ENCODE data around the gene COBL. TPM values are rescaled to one million over a fixed set of nuclear protein-coding genes. Genes with fewer than 3 reads are reported as not detected.

COBL gene
- total RNA-seq, 2 donors from 2014 or later, result not detected

- Mint-ChIP-seq H3K4me1 (ENCODE audit: low read depth in 2 of 2) (peaks cover 0 to 5% of the 10 kb centered on the region in 2 donors), H3K9me3 (no peaks in the 10 kb centered on the region), H3K36me3 (no peaks in the 10 kb centered on the region), H3K27me3 (peaks cover 7 to 8% of the 10 kb centered on the region in 2 donors), H3K27ac (no peak overlapping the region), H3K4me3 (no peak overlapping the region)
- ATAC-seq (no peak), DNase-seq (ENCODE audit: low spot score) (no peak)
Measured at GRCh38 chr7:51240868-51241267, 75.7 kb downstream of the COBL start.

- Mint-ChIP-seq H3K36me3 (no peaks in the 10 kb centered on the region), H3K27ac (no peak overlapping the region), H3K9me3 (no peaks in the 10 kb centered on the region), H3K4me1 (ENCODE audit: low read depth in 2 of 2) (peaks cover 0 to 5% of the 10 kb centered on the region in 2 donors), H3K27me3 (peaks cover 0 to 1% of the 10 kb centered on the region in 2 donors), H3K4me3 (no peak overlapping the region)
- no peak for DNase-seq (ENCODE audit: low spot score)
- ATAC-seq, result no peak
Measured at GRCh38 chr7:51239691-51240090, 76.9 kb downstream of the COBL start.

GRCh38 chr7:51238981-51239495, 77.6 kb downstream of the COBL start:
- Mint-ChIP-seq H3K27ac (no peak overlapping the region), H3K9me3 (no peaks in the 10 kb centered on the region), H3K27me3 (no peaks in the 10 kb centered on the region), H3K4me1 (ENCODE audit: low read depth in 2 of 2) (peaks cover 0 to 5% of the 10 kb centered on the region in 2 donors), H3K4me3 (no peak overlapping the region), H3K36me3 (no peaks in the 10 kb centered on the region)
- DNase-seq (ENCODE audit: low spot score), result no peak
- no peak for ATAC-seq

GRCh38 chr7:51237446-51238133, 79.0 kb downstream of the COBL start:
- Mint-ChIP-seq H3K4me1 (ENCODE audit: low read depth in 2 of 2) (no peaks in the 10 kb centered on the region), H3K9me3 (no peaks in the 10 kb centered on the region), H3K27ac (no peak overlapping the region), H3K36me3 (no peaks in the 10 kb centered on the region), H3K27me3 (no peaks in the 10 kb centered on the region), H3K4me3 (no peak overlapping the region)
- ATAC-seq (no peak), DNase-seq (ENCODE audit: low spot score) (no peak)

- peak in 1 of 2 donors; percentile 18 for ATAC-seq
- Mint-ChIP-seq H3K27ac (no peak overlapping the region), H3K4me1 (ENCODE audit: low read depth in 2 of 2) (no peaks in the 10 kb centered on the region), H3K27me3 (no peaks in the 10 kb centered on the region), H3K4me3 (no peak overlapping the region), H3K9me3 (no peaks in the 10 kb centered on the region), H3K36me3 (no peaks in the 10 kb centered on the region)
- DNase-seq (ENCODE audit: low spot score), result no peak
Measured at GRCh38 chr7:51236470-51237132, 80.0 kb downstream of the COBL start.

DNA sequence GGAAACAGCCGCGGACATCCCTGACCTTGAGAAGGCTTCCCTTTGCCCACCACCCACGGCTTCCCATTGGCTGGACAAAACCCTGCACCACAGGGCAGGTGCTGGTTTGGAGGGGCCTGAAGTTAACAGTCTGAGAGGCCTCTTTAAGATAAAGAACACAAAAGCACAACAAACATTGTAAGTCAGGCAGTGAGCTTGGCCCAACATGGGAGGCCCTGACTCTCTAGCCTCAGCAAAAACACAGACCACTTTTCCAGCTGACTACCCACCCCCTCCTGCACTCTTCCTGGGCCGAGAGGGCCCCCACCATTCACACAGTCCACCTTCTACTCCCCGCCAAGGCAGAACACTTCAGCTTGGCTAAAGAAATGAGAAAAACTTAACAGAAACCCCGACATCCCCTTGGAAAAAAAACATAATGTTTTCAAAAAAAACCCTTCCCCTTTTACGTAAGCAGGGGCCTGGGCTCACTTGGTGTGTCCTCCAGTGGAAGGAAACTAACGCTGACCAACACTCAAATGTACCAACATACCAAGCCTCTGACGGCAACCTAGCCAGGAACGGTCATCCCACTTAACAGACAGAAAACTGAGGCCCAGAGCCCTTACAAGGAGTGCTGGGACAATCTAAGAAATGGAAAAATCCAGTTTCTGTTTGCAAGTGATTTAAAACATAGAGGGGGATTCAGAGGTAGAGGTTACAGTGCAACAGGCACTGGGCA, 80.9 kb downstream of the COBL start:
- Mint-ChIP-seq H3K4me1 (ENCODE audit: low read depth in 2 of 2) (no peaks in the 10 kb centered on the region), H3K9me3 (no peaks in the 10 kb centered on the region), H3K4me3 (no peak overlapping the region), H3K36me3 (no peaks in the 10 kb centered on the region), H3K27ac (no peak overlapping the region), H3K27me3 (peaks cover under 1 to 4% of the 10 kb centered on the region in 2 donors)
- ATAC-seq, result no peak
- no peak for DNase-seq (ENCODE audit: low spot score)

- H3K27me3 Mint-ChIP-seq, result peaks cover 3 to 10% of the 10 kb centered on the region in 2 donors
- H3K9me3 Mint-ChIP-seq, result no peaks in the 10 kb centered on the region
- DNase-seq (ENCODE audit: low spot score) (no peak), ATAC-seq (no peak)
- no peaks in the 10 kb centered on the region for H3K4me1 Mint-ChIP-seq (ENCODE audit: low read depth in 2 of 2)
- no peaks in the 10 kb centered on the region for H3K36me3 Mint-ChIP-seq
- no peak overlapping the region for H3K27ac Mint-ChIP-seq
- H3K4me3 Mint-ChIP-seq, result no peak overlapping the region
Measured at GRCh38 chr7:51234609-51235308, 81.8 kb downstream of the COBL start.

DNA sequence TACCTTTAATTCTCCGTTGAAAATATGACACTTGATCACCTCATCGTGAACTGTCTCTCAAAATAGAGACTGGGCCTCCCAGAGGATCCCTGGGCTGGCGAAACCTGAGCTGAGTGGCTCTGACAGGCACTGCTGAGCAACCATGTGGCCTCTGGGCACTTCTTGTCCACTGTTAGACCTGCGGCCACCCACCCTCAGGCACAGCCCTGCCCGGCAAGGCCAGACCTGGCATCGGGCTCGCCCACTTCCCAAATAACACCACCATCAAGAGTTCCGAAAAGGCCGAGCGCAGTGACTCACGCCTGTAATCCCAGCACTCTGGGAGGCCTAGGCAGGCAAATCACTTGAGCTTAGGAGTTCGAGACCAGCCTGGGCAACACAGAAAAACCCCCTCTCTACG, 82.5 kb downstream of the COBL start:
- ATAC-seq (no peak), DNase-seq (ENCODE audit: low spot score) (no peak)
- no peaks in the 10 kb centered on the region for H3K36me3 Mint-ChIP-seq
- H3K27me3 Mint-ChIP-seq, result peaks cover 3 to 10% of the 10 kb centered on the region in 2 donors
- H3K9me3 Mint-ChIP-seq, result no peaks in the 10 kb centered on the region
- no peak overlapping the region for H3K27ac Mint-ChIP-seq
- H3K4me1 Mint-ChIP-seq (ENCODE audit: low read depth in 2 of 2), result no peaks in the 10 kb centered on the region
- no peak overlapping the region for H3K4me3 Mint-ChIP-seq

- Mint-ChIP-seq H3K27ac (no peak overlapping the region), H3K27me3 (peaks cover 5 to 10% of the 10 kb centered on the region in 2 donors), H3K36me3 (no peaks in the 10 kb centered on the region), H3K4me1 (ENCODE audit: low read depth in 2 of 2) (no peaks in the 10 kb centered on the region), H3K4me3 (no peak overlapping the region), H3K9me3 (no peaks in the 10 kb centered on the region)
- DNase-seq (ENCODE audit: low spot score) (no peak), ATAC-seq (no peak)
Measured at GRCh38 chr7:51233374-51233773, 83.2 kb downstream of the COBL start.

DNA sequence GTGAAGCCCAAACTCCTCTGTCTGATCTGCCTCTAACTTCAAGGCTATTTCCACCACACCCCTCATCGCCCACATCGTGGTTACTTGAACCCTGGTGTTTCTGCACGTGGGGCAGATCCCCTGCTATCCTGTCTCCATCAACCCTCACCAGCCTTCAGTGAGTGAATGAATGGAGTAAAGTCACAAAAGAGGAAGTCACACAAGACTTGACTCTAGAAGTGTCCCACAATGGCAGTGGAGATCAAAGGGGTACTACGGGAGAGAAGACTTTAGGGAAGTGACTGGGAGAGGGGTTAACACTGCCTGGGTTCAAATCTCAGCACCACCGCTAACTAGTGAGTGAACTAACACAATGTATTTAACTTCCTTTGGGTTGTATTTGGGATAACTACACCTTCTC, 85.9 kb downstream of the COBL start:
- Mint-ChIP-seq H3K9me3 (no peaks in the 10 kb centered on the region), H3K27ac (no peak overlapping the region), H3K4me3 (no peak overlapping the region), H3K27me3 (peaks cover 8 to 10% of the 10 kb centered on the region in 2 donors), H3K36me3 (no peaks in the 10 kb centered on the region), H3K4me1 (ENCODE audit: low read depth in 2 of 2) (no peaks in the 10 kb centered on the region)
- DNase-seq (ENCODE audit: low spot score) (no peak), ATAC-seq (no peak)

DNA sequence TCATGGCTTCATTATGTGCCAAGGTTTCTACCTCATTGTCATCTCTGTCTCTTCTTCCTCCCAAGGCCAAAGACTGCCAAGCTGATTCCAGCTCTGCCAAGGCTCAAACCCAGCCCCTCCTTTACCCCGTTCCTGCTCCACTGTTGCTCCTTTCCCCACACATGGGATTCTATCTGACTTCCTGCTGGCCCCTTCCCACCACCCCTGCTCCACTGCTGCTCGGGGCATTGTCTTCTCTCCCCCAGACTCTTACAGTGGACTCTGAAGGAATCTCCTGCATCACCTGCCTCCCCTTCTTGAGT, 86.3 kb downstream of the COBL start:
- DNase-seq (ENCODE audit: low spot score), result no peak
- Mint-ChIP-seq H3K27me3 (peaks cover 8 to 10% of the 10 kb centered on the region in 2 donors), H3K27ac (no peak overlapping the region), H3K36me3 (no peaks in the 10 kb centered on the region), H3K4me1 (ENCODE audit: low read depth in 2 of 2) (no peaks in the 10 kb centered on the region), H3K4me3 (no peak overlapping the region), H3K9me3 (no peaks in the 10 kb centered on the region)
- no peak for ATAC-seq

- DNase-seq (ENCODE audit: low spot score), result no peak
- no peak overlapping the region for H3K27ac Mint-ChIP-seq
- no peak overlapping the region for H3K4me3 Mint-ChIP-seq
- no peaks in the 10 kb centered on the region for H3K9me3 Mint-ChIP-seq
- peaks cover 8 to 10% of the 10 kb centered on the region in 2 donors for H3K27me3 Mint-ChIP-seq
- no peaks in the 10 kb centered on the region for H3K4me1 Mint-ChIP-seq (ENCODE audit: low read depth in 2 of 2)
- no peak for ATAC-seq
- no peaks in the 10 kb centered on the region for H3K36me3 Mint-ChIP-seq
Measured at GRCh38 chr7:51229620-51230323, 86.8 kb downstream of the COBL start.

- Mint-ChIP-seq H3K27ac (no peak overlapping the region), H3K4me1 (ENCODE audit: low read depth in 2 of 2) (no peaks in the 10 kb centered on the region), H3K4me3 (no peak overlapping the region), H3K27me3 (peaks cover 8 to 10% of the 10 kb centered on the region in 2 donors), H3K36me3 (no peaks in the 10 kb centered on the region), H3K9me3 (no peaks in the 10 kb centered on the region)
- ATAC-seq, result no peak
- no peak for DNase-seq (ENCODE audit: low spot score)
Measured at GRCh38 chr7:51229106-51229537, 87.5 kb downstream of the COBL start.

Measured in natural killer cell treated with Interleukin-12 subunit alpha and Interleukin-12 subunit beta and Interleukin-15 and Interleukin-18, amount 100 ng/mL, for 72 hours (primary cell).